HEK293T (cell line): ENCODE data around the gene HAP1.

Source experiments
- CTCF ChIA-PET: fragments of 350-600 bp; formaldehyde crosslinking; extraction: SDS; loops from one replicate; lab custom pipeline; 2021; ENCODE audit warnings: antibody characterized with exemption, inconsistent platforms; lab: Yijun Ruan, JAX
- POLR2A ChIA-PET: fragments of 350-600 bp; formaldehyde crosslinking; extraction: SDS; loops from one replicate; lab custom pipeline; 2020; ENCODE audit warnings: antibody characterized with exemption, inconsistent platforms; lab: Yijun Ruan, JAX
- DNase-seq: peaks from one replicate; pipeline ENCODE4 v3.0.0; 2012; ENCODE audit warnings: mixed read lengths; ENCODE audit errors: extremely low spot score
- ARNT ChIP-seq: fragments of 450-650 bp; IDR thresholded peaks from 2 replicates; pipeline ENCODE4 v1.6.1; 2017; ENCODE audit warnings: mild to moderate bottlenecking
- BHLHE40 ChIP-seq: fragments of 450-650 bp; IDR thresholded peaks from 2 replicates; pipeline ENCODE4 v1.6.1; 2016; ENCODE audit warnings: mild to moderate bottlenecking, moderate library complexity, borderline replicate concordance
- CTBP1 ChIP-seq: fragments of 450-650 bp; IDR thresholded peaks from 2 replicates; pipeline ENCODE4 v1.6.1; 2016; ENCODE audit warnings: borderline replicate concordance
- ELF4 ChIP-seq: fragments of 450-650 bp; IDR thresholded peaks from 2 replicates; pipeline ENCODE4 v1.6.1; 2017; ENCODE audit warnings: antibody characterized with exemption
- FOXA1 ChIP-seq: fragments of 450-650 bp; IDR thresholded peaks from 2 replicates; pipeline ENCODE4 v1.6.1; 2016; ENCODE audit warnings: mild to moderate bottlenecking
- FOXK2 ChIP-seq: fragments of 450-650 bp; IDR thresholded peaks from 2 replicates; pipeline ENCODE4 v1.6.1; 2016; ENCODE audit warnings: mild to moderate bottlenecking
- FOXM1 ChIP-seq: fragments of 450-650 bp; IDR thresholded peaks from 2 replicates; pipeline ENCODE4 v1.6.1; 2017; ENCODE audit warnings: mild to moderate bottlenecking, borderline replicate concordance
- HDGF ChIP-seq: fragments of 450-650 bp; IDR thresholded peaks from 2 replicates; pipeline ENCODE4 v1.6.1; 2017; ENCODE audit warnings: antibody characterized with exemption, borderline replicate concordance
- L3MBTL2 ChIP-seq: fragments of 450-650 bp; conservative IDR thresholded peaks from 2 replicates; pipeline ENCODE4 v1.6.1; 2016; ENCODE audit warnings: mild to moderate bottlenecking
- LEF1 ChIP-seq: fragments of 450-650 bp; IDR thresholded peaks from 2 replicates; pipeline ENCODE4 v1.6.1; 2017; ENCODE audit warnings: mild to moderate bottlenecking, borderline replicate concordance
- NFRKB ChIP-seq: fragments of 450-650 bp; IDR thresholded peaks from 2 replicates; pipeline ENCODE4 v1.6.1; 2016; ENCODE audit warnings: mild to moderate bottlenecking, moderate library complexity
- SP1 ChIP-seq: fragments of 450-650 bp; IDR thresholded peaks from 2 replicates; pipeline ENCODE4 v1.6.1; 2017
- SUZ12 ChIP-seq: fragments of 450-650 bp; IDR thresholded peaks from 2 replicates; pipeline ENCODE4 v1.6.1; 2016; ENCODE audit warnings: mild to moderate bottlenecking
- TARDBP ChIP-seq: fragments of 450-650 bp; IDR thresholded peaks from 2 replicates; pipeline ENCODE4 v1.6.1; 2016
- ZNF384 ChIP-seq: fragments of 450-650 bp; IDR thresholded peaks from 2 replicates; pipeline ENCODE4 v1.6.1; 2016
- TF ChIP-seq, protein P1 (sequence below): fragments of 450-650 bp; IDR thresholded peaks from 2 replicates; pipeline ENCODE4 v1.6.1; 2016

The HAP1 gene

DNA sequence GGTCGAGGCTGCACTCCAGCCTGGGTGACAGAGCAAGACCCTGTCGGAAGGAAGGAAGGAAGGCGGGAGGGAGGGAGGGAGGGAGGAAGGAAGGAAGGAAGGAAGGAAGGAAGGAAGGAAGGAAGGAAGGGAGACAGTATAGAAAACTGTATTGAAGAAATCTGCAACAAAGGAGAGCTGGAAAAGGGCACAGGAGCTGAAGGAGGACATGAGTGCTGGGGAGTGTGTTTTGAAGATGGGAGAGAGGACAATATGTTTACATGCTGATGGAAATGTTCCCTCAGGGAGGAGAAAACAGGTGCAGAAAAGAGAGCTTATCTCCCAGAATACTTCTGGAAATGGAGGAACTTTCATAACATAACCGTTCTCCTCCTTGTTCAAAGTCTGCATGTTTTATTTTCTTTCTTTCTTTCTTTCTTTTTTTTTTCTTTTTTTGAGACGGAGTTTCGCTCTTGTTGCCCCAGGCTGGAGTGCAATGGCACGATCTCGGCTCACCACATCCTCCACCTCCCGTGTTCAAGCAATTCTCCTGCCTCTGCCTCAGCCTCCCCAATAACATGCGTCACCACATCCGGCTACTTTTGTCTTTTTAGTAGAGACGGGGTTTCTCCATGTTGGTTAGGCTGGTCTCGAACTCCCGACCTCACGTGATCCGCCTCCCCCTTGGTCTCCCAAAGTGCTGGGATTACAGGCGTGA lies 2.7 kb upstream of the HAP1 start:
- CTCF ChIA-PET = interaction anchor here (0.7 to 2.0 kb wide), 15 partner anchors 48 to 285 kb away, joined by 3 to 15 read pairs (median 5); partner anchors contain the start of genes JUP and P3H4
- POLR2A ChIA-PET = interaction anchor here (0.7 to 3.9 kb wide), 11 partner anchors 19 to 128 kb away, joined by 3 to 24 read pairs (median 4); partner anchors contain the start of genes JUP, KLHL11 and P3H4
- no peak for TF ChIP-seq SUZ12
- TF ChIP-seq SP1 = no peak
- TF ChIP-seq FOXM1 = no peak
- TF ChIP-seq FOXA1 = no peak
- TF ChIP-seq, protein P1, sequence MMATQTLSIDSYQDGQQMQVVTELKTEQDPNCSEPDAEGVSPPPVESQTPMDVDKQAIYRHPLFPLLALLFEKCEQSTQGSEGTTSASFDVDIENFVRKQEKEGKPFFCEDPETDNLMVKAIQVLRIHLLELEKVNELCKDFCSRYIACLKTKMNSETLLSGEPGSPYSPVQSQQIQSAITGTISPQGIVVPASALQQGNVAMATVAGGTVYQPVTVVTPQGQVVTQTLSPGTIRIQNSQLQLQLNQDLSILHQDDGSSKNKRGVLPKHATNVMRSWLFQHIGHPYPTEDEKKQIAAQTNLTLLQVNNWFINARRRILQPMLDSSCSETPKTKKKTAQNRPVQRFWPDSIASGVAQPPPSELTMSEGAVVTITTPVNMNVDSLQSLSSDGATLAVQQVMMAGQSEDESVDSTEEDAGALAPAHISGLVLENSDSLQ = no peak
- TF ChIP-seq CTBP1 = no peak
- TF ChIP-seq L3MBTL2 = no peak
- no peak for TF ChIP-seq ELF4
- TF ChIP-seq BHLHE40 = no peak
- TF ChIP-seq ARNT = no peak
- no peak for TF ChIP-seq FOXK2
- no peak for TF ChIP-seq HDGF
- TF ChIP-seq LEF1 = no peak
- no peak for TF ChIP-seq ZNF384
- no peak for TF ChIP-seq NFRKB
- TF ChIP-seq TARDBP = no peak
- no peak for DNase-seq

DNA sequence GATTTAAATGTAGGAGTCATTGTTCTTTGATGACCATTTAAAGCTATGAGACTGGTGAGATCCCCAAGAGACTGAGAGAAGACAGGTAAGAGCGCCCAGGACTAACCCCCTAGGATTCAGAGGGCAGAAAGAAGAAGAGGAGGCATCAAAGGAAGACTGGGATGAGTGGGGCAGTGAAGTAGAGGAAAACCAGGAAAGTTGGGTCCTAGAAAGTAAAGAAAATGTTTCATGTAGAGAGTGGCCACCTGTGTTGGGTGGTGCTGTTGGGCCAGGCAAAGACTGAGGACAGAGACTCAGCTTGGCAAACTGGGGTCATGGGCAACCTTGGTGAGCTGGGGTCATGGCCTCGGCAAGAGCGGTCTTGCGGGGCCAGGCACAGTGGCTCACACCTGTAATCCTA lies 1.3 kb upstream of the HAP1 start:
- no peak for DNase-seq
- TF ChIP-seq L3MBTL2 = no peak
- no peak for TF ChIP-seq LEF1
- no peak for TF ChIP-seq NFRKB
- no peak for TF ChIP-seq TARDBP
- no peak for TF ChIP-seq ELF4
- no peak for TF ChIP-seq SUZ12
- no peak for TF ChIP-seq SP1
- no peak for TF ChIP-seq FOXK2
- TF ChIP-seq FOXM1 = no peak
- TF ChIP-seq, protein P1 = no peak
- TF ChIP-seq HDGF = no peak
- POLR2A ChIA-PET = interaction anchor here (3.1 to 3.9 kb wide), 2 partner anchors 47 to 66 kb away, joined by 20 to 24 read pairs; partner anchors contain the start of gene EIF1
- CTCF ChIA-PET = interaction anchor here (0.6 to 1.6 kb wide), 5 partner anchors 51 to 159 kb away, joined by 3 to 5 read pairs (median 3); partner anchors contain the start of genes JUP and P3H4

DNA sequence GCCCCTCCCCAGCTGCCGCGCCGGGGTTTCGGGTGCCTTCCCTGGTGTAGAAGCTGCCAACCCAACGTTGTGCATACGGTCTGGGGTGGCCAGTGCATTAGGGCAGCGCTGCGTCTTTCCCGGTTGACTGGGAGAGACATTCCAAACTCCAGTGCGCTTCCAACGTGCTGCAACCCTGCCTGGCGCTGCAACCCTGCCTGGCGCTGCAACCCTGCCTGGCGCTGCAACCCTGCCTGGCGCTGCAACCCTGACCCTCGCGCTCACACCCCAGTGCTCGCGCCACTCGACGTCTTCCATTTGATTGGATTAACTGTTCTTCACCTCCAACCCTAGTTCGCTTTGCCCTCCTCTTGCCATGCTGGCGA lies 488 bp upstream of the HAP1 start:
- CTCF ChIA-PET = interaction anchor here (0.6 to 1.6 kb wide), 4 partner anchors 39 to 151 kb away, joined by 3 to 5 read pairs (median 4); partner anchors contain the start of genes JUP and P3H4
- DNase-seq = no peak
- no peak for TF ChIP-seq FOXM1
- no peak for TF ChIP-seq ZNF384
- TF ChIP-seq BHLHE40 = no peak
- POLR2A ChIA-PET = interaction anchor here (1.0 to 3.9 kb wide), 7 partner anchors 46 to 232 kb away, joined by 3 to 24 read pairs (median 4); partner anchors contain the start of genes CNP, EIF1, JUP and ODAD4

DNA sequence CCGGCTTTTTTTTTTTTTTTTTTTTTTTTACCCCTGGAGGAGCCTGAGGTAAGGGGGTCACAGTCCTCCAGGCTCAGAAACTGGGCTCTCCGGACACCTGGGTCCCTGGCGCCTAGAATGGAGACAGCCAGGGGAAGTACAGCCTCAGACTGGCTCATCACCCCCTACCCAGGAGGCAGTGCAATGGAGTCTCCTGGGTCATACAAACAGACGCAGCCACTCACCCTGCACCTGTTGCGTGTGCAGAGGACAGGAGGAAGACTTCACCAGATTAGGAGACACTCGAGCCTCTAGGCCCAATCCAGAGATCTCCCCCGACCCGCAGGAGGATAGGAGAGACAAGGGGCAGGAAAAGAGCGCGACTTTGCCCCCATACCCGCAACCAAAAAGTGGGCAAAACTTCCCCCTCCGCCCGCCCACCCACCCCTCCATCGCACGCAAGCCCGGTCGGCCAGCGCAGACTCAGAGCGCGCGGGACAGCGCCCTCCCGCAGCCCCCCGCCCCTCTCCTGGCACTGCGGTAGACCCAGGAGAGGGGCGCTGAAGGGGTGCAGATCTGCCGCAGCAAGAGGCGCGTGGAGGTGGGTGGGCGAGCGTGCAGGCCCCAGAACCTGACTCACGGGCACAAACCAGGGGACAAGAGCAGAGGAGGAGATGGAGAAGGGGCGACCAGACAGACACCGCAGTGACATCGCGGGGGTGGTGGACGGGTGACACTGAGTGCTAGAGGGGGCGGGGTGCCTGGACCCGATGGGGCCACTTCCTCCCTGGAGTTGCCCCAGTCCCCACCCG lies 900 bp downstream of the HAP1 start:
- TF ChIP-seq ELF4 (no peak), FOXA1 (no peak), FOXK2 (no peak), LEF1 (no peak), BHLHE40 (no peak), TARDBP (no peak), CTBP1 (no peak), SP1 (no peak), HDGF (no peak), FOXM1 (no peak), ZNF384 (no peak), NFRKB (no peak), SUZ12 (no peak), L3MBTL2 (no peak)
- DNase-seq = no peak
- ChIA-PET CTCF (no interaction called here), POLR2A (interaction anchor here (0.6 to 3.1 kb wide), 15 partner anchors 20 to 233 kb away, joined by 3 to 20 read pairs (median 3); partner anchors contain the start of genes CNP, EIF1, JUP and KLHL11)

DNA sequence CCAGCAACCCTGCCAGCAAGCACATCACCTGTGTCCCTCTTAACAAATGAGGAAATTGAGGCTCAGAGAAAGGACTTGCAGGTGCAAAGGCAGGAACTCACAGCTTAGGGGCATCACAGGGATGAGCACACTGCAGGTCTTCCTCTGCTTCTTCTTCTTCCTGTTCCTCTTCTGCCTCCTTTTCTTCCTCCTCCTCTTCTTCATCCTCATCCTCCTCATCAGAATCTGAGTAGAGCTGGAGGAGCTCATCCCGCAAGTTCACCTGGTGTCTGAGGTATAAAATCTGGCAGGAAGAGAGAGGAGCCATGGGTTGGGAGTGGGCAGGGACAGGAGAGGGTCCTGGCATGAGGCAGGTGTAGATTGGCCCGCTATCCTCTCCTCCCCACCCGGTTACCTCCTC lies 2.6 kb downstream of the HAP1 start:
- ChIA-PET POLR2A (interaction anchor here (0.6 to 6.7 kb wide), 6 partner anchors 9 to 287 kb away, joined by 3 to 55 read pairs (median 3); partner anchors contain the start of genes EIF1, KLHL11 and P3H4), CTCF (interaction anchor here (0.7 to 1.2 kb wide), 6 partner anchors 16 to 70 kb away, joined by 3 to 4 read pairs (median 3); no protein-coding TSS in a partner anchor)
- TF ChIP-seq LEF1 = no peak
- no peak for TF ChIP-seq FOXK2
- no peak for TF ChIP-seq SP1
- TF ChIP-seq FOXA1 = no peak
- TF ChIP-seq BHLHE40 = no peak
- no peak for TF ChIP-seq ARNT
- no peak for TF ChIP-seq ZNF384
- no peak for TF ChIP-seq TARDBP
- TF ChIP-seq FOXM1 = no peak
- DNase-seq = no peak

DNA sequence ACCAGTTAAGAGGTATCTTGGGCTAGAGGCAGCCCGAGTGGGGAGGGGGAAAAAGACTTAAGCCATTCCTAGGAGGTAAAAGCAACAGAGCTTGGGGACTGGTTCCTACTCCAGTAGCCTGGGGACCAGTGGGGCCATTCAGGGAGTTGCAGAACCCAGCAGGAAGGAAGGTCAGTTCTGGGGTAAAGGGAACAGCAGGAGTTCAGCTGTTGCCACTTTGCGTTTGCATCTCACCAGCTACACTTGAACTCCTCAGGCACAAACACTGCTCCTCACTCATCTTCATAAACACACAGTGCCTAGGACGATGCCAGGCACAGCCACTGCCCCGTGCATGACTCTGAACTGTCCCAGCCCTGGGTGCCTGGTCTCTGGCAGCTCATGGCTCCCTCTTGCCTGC lies 4.0 kb downstream of the HAP1 start:
- TF ChIP-seq FOXA1 (no peak), LEF1 (no peak), SUZ12 (no peak), L3MBTL2 (no peak), NFRKB (no peak), TARDBP (no peak), ELF4 (no peak), FOXK2 (no peak), BHLHE40 (no peak), CTBP1 (no peak), FOXM1 (no peak)
- TF ChIP-seq, protein P1 = no peak
- CTCF ChIA-PET = interaction anchor here (0.7 kb wide), 1 partner anchor 35 kb away, joined by 3 read pairs; no protein-coding TSS in a partner anchor
- POLR2A ChIA-PET = interaction anchor here (1.2 to 6.7 kb wide), 3 partner anchors 8 to 81 kb away, joined by 3 to 55 read pairs (median 5); partner anchors contain the start of genes EIF1 and P3H4
- no peak for DNase-seq
